BJ (cell line): Measurements from ENCODE around the gene MAGEC3. TPM values are rescaled to one million over a fixed set of nuclear protein-coding genes. Genes with fewer than 3 reads are reported as not detected.
"Not testable (repeated sequence)": the region's sequence is repeated elsewhere in the genome, so short reads cannot be mapped to it uniquely, and the experiment has no call there.

Experiments used
- CTCF ChIA-PET: fragments of 350-600 bp; formaldehyde crosslinking; extraction: SDS; loops from one replicate; lab custom pipeline; 2021; ENCODE audit warnings: antibody characterized with exemption, inconsistent platforms; lab: Yijun Ruan, JAX
- POLR2A ChIA-PET: fragments of 300-600 bp; sonication (Branson Sonifier 250); formaldehyde crosslinking; extraction: SDS; loops from one replicate; lab custom pipeline; 2021; ENCODE audit warnings: antibody characterized with exemption; lab: Charles Lee
- DNase-seq: peaks from one replicate; pipeline ENCODE4 v3.0.0-alpha.2; 2011; ENCODE audit warnings: low read depth
- H3K27me3 ChIP-seq: 2 replicates; pipeline ENCODE4 v1.6.0; 2011; ENCODE audit warnings: low read length; ENCODE audit not compliant: control insufficient read depth, insufficient read depth
- H3K36me3 ChIP-seq: 2 replicates; pipeline ENCODE4 v1.5.1; 2011; ENCODE audit warnings: low read length; ENCODE audit not compliant: control insufficient read depth, insufficient read depth
- H3K4me3 ChIP-seq: 2 replicates; pipeline ENCODE4 v1.5.1; 2011; ENCODE audit warnings: low read depth, mild to moderate bottlenecking, control low read depth, low read length
- polyA plus RNA-seq: library from polyadenylated mRNA; depleted of rRNA; stranded (reverse); fragments of >200 nt; gene quantifications from 2 replicates; pipeline ENCODE4 v1.2.3, GENCODE V29; 2011
- TF ChIP-seq, protein P1 (sequence below): IDR thresholded peaks from 2 replicates; pipeline ENCODE4 v1.5.1; 2011; ENCODE audit warnings: low read depth, mild to moderate bottlenecking, control low read depth, inconsistent platforms, low read length, moderate library complexity; ENCODE audit not compliant: insufficient read depth

The MAGEC3 gene
- polyA plus RNA-seq, 1 experiment = not detected

DNA sequence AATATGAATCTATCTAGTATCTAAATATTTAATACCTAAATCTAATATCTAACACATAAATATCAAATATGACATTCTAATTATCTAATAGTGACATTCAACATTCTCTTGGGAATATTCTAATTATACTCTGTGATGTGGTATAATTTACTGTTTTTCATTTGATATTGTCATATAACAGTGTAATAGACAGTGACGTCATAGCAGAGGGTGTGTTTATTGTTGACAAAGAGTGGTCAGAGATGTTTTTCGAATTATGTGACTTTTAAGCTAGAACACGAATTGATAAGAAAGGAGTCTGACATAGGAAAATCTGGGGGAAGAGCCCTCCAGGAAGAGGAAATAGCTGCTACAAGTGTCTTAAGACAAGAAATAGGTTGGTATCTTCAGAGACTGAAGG lies 5.9 kb upstream of the MAGEC3 start:
- ChIA-PET CTCF (no interaction called here), POLR2A (no interaction called here)
- no peaks in the 10 kb centered on the region for H3K36me3 ChIP-seq
- TF ChIP-seq, protein P1, sequence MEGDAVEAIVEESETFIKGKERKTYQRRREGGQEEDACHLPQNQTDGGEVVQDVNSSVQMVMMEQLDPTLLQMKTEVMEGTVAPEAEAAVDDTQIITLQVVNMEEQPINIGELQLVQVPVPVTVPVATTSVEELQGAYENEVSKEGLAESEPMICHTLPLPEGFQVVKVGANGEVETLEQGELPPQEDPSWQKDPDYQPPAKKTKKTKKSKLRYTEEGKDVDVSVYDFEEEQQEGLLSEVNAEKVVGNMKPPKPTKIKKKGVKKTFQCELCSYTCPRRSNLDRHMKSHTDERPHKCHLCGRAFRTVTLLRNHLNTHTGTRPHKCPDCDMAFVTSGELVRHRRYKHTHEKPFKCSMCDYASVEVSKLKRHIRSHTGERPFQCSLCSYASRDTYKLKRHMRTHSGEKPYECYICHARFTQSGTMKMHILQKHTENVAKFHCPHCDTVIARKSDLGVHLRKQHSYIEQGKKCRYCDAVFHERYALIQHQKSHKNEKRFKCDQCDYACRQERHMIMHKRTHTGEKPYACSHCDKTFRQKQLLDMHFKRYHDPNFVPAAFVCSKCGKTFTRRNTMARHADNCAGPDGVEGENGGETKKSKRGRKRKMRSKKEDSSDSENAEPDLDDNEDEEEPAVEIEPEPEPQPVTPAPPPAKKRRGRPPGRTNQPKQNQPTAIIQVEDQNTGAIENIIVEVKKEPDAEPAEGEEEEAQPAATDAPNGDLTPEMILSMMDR = no peak
- no peak overlapping the region for H3K4me3 ChIP-seq
- H3K27me3 ChIP-seq = no peaks in the 10 kb centered on the region
- DNase-seq = no peak

DNA sequence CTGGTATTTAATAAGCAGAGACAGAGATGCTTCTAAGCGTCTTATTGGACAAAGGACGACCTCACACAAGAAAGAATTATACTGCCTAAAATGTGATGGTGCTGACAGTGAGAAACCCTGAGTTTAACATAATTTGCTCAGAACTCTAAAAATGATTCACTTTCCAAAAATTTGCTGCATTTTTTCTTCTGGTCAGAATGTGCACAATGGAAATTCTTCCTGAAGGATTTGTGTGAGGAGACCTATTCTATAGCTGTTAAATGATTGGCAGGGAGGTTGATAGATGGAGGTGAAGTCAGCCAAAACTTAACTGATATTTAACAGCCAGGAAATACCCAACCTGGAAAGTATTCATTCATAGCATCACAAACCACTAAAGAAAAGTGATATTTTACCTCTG lies 1.7 kb downstream of the MAGEC3 start:
- Histone ChIP-seq H3K27me3 (no peaks in the 10 kb centered on the region), H3K4me3 (no peak overlapping the region), H3K36me3 (no peaks in the 10 kb centered on the region)
- DNase-seq = no peak
- TF ChIP-seq, protein P1 = no peak
- ChIA-PET POLR2A (no interaction called here), CTCF (no interaction called here)

DNA sequence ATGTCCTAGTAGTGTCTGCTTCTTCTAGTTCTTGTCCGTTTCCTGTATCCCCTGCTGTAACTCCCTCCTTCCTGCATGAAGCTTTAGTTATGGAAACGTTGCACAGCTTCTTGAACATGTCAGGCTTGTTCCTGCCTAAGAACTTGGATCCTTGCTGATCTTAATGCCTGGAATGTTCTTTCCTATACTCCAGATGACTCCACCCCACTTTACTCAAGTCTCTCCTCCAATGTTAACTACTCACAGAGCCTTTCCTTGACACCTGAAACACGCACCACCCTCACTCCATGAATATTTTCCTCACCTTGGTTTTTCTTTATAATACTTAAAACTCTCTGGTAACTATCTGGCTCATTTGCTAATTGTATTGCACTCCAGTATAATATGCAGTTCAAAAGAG lies 19.4 kb downstream of the MAGEC3 start:
- CTCF ChIA-PET = no interaction called here
- no peak overlapping the region for H3K4me3 ChIP-seq
- POLR2A ChIA-PET = no interaction called here
- DNase-seq = no peak
- H3K36me3 ChIP-seq = no peaks in the 10 kb centered on the region
- TF ChIP-seq, protein P1 = no peak
- H3K27me3 ChIP-seq = no peaks in the 10 kb centered on the region

DNA sequence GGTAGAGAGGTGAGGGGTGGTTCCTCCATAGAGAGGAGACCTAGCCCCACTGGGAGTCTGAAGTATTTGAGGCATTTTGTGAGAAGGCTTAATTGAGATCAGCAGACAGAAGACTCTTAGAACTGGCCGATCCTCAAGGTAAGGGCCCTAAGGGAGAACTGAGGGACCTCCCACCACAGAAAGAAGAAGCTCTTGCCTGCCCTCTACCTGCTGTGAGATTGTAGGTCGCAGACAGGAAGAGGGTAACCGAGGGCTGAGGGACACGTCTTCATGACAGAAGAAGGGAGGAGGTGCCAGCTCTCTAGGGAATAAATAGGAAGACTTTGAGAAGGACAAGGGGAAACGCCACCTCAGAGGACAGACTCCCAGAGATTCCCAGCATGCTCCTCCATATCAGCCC lies 41.5 kb downstream of the MAGEC3 start:
- no peak for DNase-seq
- POLR2A ChIA-PET = no interaction called here
- H3K36me3 ChIP-seq = no peaks in the 10 kb centered on the region
- TF ChIP-seq, protein P1 = no peak
- CTCF ChIA-PET = no interaction called here
- no peaks in the 10 kb centered on the region for H3K27me3 ChIP-seq
- no peak overlapping the region for H3K4me3 ChIP-seq

DNA sequence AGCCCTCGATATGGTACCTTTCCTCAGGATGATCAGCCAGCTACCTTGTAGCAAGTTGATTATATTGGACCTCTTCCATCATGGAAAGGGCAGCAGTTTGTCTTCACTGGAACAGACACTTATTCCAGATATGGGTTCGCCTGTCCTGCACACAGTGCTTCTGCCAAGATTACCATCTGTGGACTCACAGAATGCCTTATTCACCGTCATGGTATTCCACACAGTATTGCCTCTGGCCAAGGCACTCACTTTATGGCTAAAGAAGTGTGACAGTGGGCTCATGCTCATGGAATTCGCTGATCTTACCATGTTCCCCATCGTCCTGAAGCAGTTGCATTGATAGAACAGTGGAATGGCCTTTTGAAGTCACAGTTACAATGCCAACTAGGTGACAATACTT lies 50.7 kb downstream of the MAGEC3 start:
- DNase-seq, H3K27me3 ChIP-seq, POLR2A ChIA-PET, H3K4me3 ChIP-seq, H3K36me3 ChIP-seq, CTCF ChIA-PET: not testable (repeated sequence)

DNA sequence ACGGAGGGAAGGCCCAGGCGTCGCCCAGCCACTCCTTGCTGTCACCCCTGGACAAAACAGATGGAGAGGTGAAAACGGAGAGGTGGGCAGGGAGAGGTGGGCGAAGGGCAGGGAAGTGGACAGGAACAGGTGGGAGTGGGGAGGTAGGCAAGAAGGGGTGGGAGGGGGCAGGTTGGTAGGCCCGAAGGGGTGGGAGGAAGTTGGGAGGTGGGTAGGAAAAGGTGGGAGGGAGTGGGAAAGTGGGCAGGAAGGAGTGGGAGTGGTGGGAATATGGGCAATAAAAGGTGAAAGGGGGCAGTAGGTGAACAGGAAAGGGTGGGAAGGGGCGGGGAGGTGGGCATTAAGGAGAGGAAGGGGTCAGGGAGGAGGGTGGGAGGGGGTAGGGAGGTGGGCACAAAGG lies 56.6 kb downstream of the MAGEC3 start:
- POLR2A ChIA-PET = no interaction called here
- DNase-seq = no peak

More for the DNA sequence above, 56.6 kb downstream of the MAGEC3 start:
- no peaks in the 10 kb centered on the region for H3K27me3 ChIP-seq
- TF ChIP-seq, protein P1 = no peak
- H3K36me3 ChIP-seq = no peaks in the 10 kb centered on the region
- CTCF ChIA-PET = no interaction called here
- no peak overlapping the region for H3K4me3 ChIP-seq
